SIG-M5 (cell line): Measurements from ENCODE around the gene DOK3.

Source experiments
- DNase-seq: peaks from one replicate; lab custom pipeline; 2025; lab: John Stamatoyannopoulos, UW

DOK3 gene

GRCh38 chr5:177466861-177467260 lies 42.8 kb downstream of the DOK3 start:
- no peak for DNase-seq

- DNase-seq = no peak
Observed at GRCh38 chr5:177465044-177465443, 44.6 kb downstream of the DOK3 start.

GRCh38 chr5:177462021-177462670 lies 47.5 kb downstream of the DOK3 start:
- peak; percentile 54 for DNase-seq

GRCh38 chr5:177459819-177460628 lies 49.6 kb downstream of the DOK3 start:
- DNase-seq = no peak

GRCh38 chr5:177459357-177459756 lies 50.3 kb downstream of the DOK3 start:
- DNase-seq = no peak

- DNase-seq = no peak
Observed at GRCh38 chr5:177458912-177459350, 50.7 kb downstream of the DOK3 start.

- DNase-seq = no peak
Observed at GRCh38 chr5:177457852-177458681, 51.6 kb downstream of the DOK3 start.

- peak; percentile 81 for DNase-seq
Observed at GRCh38 chr5:177456976-177457851, 52.4 kb downstream of the DOK3 start.

GRCh38 chr5:177456591-177456964 lies 53.0 kb downstream of the DOK3 start:
- no peak for DNase-seq

GRCh38 chr5:177455661-177456590 lies 53.7 kb downstream of the DOK3 start:
- peak; percentile 52 for DNase-seq

GRCh38 chr5:177455036-177455660 lies 54.5 kb downstream of the DOK3 start:
- no peak for DNase-seq

- DNase-seq = no peak
Observed at GRCh38 chr5:177454397-177455035, 55.1 kb downstream of the DOK3 start.

- no peak for DNase-seq
Observed at GRCh38 chr5:177453852-177454396, 55.7 kb downstream of the DOK3 start.

GRCh38 chr5:177452688-177453638 lies 56.7 kb downstream of the DOK3 start:
- DNase-seq = no peak
